GM18867 (cell line): ENCODE measurements around the gene YIPF6.
A peak's percentile ranks its signal among the peaks of the same experiment; 100 is the strongest.
"Not testable (repeated sequence)": the region's sequence is repeated elsewhere in the genome, so short reads cannot be mapped to it uniquely, and the experiment has no call there.

Source experiments
- ATAC-seq: cut with Tn5 transposase; IDR thresholded peaks from one replicate; pipeline ENCODE4 v1.9.1; 2021; ENCODE audit warnings: mild to moderate bottlenecking, moderate library complexity; ENCODE audit not compliant: unreplicated experiment

The YIPF6 gene

GRCh38 chrX:68498508-68499379 lies at the start of gene YIPF6:
YIPF6 (plus strand) TSS chrX:68499051; CDS start chrX:68499067, 16 bp downstream.
- peak; percentile 98 for ATAC-seq

- no peak for ATAC-seq
Measured at GRCh38 chrX:68451720-68452119, 47.1 kb upstream of the YIPF6 start.

GRCh38 chrX:68454476-68455150 lies 44.2 kb upstream of the YIPF6 start:
- no peak for ATAC-seq

- ATAC-seq = no peak
Measured at GRCh38 chrX:68455151-68455510, 43.7 kb upstream of the YIPF6 start.

GRCh38 chrX:68461093-68461492 lies 37.8 kb upstream of the YIPF6 start:
- ATAC-seq = no peak

GRCh38 chrX:68461576-68461975 lies 37.3 kb upstream of the YIPF6 start:
- no peak for ATAC-seq

- ATAC-seq = no peak
Measured at GRCh38 chrX:68462197-68462596, 36.7 kb upstream of the YIPF6 start.

GRCh38 chrX:68462653-68463052 lies 36.2 kb upstream of the YIPF6 start:
- peak; percentile 81 for ATAC-seq

GRCh38 chrX:68463880-68464279 lies 35.0 kb upstream of the YIPF6 start:
- no peak for ATAC-seq

GRCh38 chrX:68464796-68465195 lies 34.1 kb upstream of the YIPF6 start:
- ATAC-seq = no peak

GRCh38 chrX:68480969-68481368 lies 17.9 kb upstream of the YIPF6 start:
- ATAC-seq = no peak

GRCh38 chrX:68486198-68486597 lies 12.7 kb upstream of the YIPF6 start:
- ATAC-seq = not testable (repeated sequence)

- no peak for ATAC-seq
Measured at GRCh38 chrX:68487254-68487653, 11.6 kb upstream of the YIPF6 start.

- ATAC-seq = no peak
Measured at GRCh38 chrX:68487924-68488323, 10.9 kb upstream of the YIPF6 start.

- ATAC-seq = no peak
Measured at GRCh38 chrX:68488657-68489056, 10.2 kb upstream of the YIPF6 start.

GRCh38 chrX:68490644-68491043 lies 8.2 kb upstream of the YIPF6 start:
- no peak for ATAC-seq

GRCh38 chrX:68492583-68492982 lies 6.3 kb upstream of the YIPF6 start:
- no peak for ATAC-seq

- not testable (repeated sequence) for ATAC-seq
Measured at GRCh38 chrX:68493776-68494175, 5.1 kb upstream of the YIPF6 start.

GRCh38 chrX:68498044-68498507 lies 775 bp upstream of the YIPF6 start:
- no peak for ATAC-seq

- ATAC-seq = no peak
Measured at GRCh38 chrX:68499543-68500504, 973 bp downstream of the YIPF6 start.
